ENCODE measurements around the gene SRBD1.

SRBD1 gene

DNA sequence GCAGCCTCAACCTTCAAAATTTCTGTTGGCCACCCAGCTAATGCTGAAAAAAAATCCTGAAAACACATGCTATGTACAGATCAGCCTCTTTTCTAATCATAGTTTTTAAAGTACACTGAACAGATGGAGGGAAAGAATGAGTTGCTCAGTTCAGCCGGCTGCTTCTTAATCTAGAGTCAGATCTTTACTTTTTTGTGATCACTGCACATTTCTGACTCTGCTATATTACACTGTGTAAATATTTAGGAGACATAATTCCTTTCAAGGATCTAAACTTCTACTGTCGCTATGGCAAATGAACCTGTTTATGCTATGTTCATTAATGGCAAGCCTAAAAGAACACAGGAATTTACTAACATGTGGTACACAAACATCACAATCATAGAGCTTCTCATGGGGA is 114.2 kb downstream of the SRBD1 start:
- Histone ChIP-seq H3K36me3 (peaks cover 12% of the 10 kb centered on the region), H3K4me1 (peaks cover 9% of the 10 kb centered on the region; the same call in 1 of the 2 replicates), H3K27me3 (no peaks in the 10 kb centered on the region), H3K4me3 (no peak overlapping the region), H3K9me3 (peaks cover 18% of the 10 kb centered on the region), H4K20me1 (no peaks in the 10 kb centered on the region), H3K9ac (no peak overlapping the region), H3K27ac (no peak overlapping the region), H3K4me2 (no peak overlapping the region)
- no peak for TF ChIP-seq Cebpa-rat (IDR thresholded peaks at IDR 0.05)

DNA sequence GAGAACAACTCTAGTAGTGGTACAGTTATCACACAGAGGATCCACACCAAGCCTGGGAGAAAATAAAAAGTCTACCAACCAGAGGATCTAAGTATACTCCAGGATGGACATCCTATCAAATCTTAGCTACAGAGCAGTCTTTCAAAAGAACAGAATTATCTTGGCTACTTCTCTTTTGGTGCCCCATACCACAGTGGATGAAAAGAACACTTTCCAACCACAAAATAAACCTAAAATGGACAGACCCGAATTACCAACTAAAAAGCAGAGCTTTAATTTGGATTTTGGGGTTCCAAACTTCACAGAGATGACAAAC is 116.1 kb downstream of the SRBD1 start:
- Histone ChIP-seq H3K27ac (no peak overlapping the region), H3K27me3 (no peaks in the 10 kb centered on the region), H3K36me3 (no peaks in the 10 kb centered on the region), H3K9ac (no peak overlapping the region), H3K4me1 (peaks cover 9% of the 10 kb centered on the region; the same call in 1 of the 2 replicates), H4K20me1 (no peaks in the 10 kb centered on the region), H3K4me2 (no peak overlapping the region), H3K4me3 (no peak overlapping the region), H3K9me3 (no peaks in the 10 kb centered on the region; the same call in 1 of the 2 replicates)
- TF ChIP-seq Cebpa-rat (IDR thresholded peaks at IDR 0.05) = no peak

DNA sequence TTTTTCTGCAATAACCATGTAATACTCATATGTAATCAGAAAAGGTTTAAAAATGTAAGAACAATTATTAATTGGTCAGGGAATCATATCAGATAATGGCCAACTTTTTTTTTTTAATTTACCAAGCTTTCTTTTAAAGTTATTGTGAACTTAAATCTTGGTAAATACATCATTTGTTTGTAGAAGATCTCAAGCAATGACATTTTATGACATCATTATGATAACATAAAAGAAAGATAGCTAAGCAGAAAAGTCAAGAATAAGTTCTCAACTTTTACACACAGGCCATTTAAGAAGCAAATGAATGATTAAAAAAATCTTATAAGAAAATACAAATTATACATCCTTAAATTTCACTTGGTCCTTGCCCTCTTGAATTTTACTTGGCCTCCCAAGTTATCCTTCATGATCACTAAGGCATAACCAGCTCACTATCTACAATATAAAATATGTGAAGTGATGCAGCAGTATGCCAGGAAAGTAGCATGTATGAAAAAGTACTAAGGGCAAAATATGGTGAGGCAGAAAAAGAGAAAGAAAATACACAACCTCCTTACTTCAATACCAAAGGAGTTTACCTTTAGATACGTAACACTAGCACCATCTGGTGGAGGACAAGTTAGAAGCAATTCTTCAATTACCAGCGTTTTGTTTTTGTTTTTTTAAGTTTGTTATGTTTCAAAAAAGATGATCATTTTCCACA is 116.6 kb downstream of the SRBD1 start:
- H4K20me1 ChIP-seq = no peaks in the 10 kb centered on the region
- H3K4me3 ChIP-seq = no peak overlapping the region
- peaks cover 9% of the 10 kb centered on the region; the same call in 1 of the 2 replicates for H3K4me1 ChIP-seq
- H3K4me2 ChIP-seq = no peak overlapping the region
- no peak for TF ChIP-seq Cebpa-rat (IDR thresholded peaks at IDR 0.05)
- H3K27me3 ChIP-seq = no peaks in the 10 kb centered on the region
- H3K27ac ChIP-seq = no peak overlapping the region
- no peaks in the 10 kb centered on the region; the same call in 1 of the 2 replicates for H3K9me3 ChIP-seq
- no peaks in the 10 kb centered on the region for H3K36me3 ChIP-seq
- H3K9ac ChIP-seq = no peak overlapping the region

DNA sequence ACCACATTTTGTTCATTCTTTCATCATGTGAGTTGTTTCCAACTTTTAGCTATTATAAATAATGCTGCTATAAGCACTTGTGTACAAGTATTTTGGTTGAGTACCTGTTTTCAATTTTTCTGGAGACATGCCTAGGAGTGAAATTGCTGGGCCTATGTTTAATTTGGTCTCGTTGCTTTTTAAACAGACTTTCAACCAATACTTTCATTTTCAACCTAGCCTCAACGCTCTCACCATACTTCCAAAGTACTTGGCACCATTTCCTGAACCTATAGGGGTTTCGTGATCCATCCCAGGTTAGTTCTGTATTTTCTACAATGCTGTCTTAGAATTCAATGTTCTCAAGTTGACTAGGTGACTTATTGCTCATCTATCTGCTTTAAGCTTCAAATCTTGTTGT is 126.1 kb downstream of the SRBD1 start:
- H3K36me3 ChIP-seq = no peaks in the 10 kb centered on the region
- no peak for TF ChIP-seq Cebpa-rat (IDR thresholded peaks at IDR 0.05)
- no peaks in the 10 kb centered on the region for H3K4me1 ChIP-seq

DNA sequence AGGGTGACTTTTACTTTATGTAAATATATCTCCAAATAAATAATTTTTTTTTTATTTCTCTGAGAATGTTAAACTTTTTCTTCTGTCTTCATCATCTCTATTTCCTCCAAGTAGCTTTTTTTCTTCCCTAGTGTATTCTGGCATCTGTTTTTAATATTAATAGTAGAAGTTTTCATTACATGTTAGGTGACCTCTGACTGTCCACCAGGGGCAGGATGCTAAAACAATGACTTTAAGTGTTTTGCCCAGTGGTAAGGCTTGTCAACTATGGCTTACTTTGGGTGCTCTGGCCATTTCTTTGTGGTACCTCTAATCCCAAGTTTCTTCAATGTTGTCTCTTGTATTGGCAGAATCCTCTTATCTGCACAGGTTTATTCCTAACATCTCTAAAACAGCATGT is 127.1 kb downstream of the SRBD1 start:
- Histone ChIP-seq H3K4me1 (no peaks in the 10 kb centered on the region), H3K9ac (no peak overlapping the region), H3K27me3 (no peaks in the 10 kb centered on the region; the same call in 1 of the 2 replicates), H4K20me1 (no peaks in the 10 kb centered on the region), H3K4me2 (no peak overlapping the region), H3K9me3 (peaks cover 9% of the 10 kb centered on the region; the same call in 1 of the 2 replicates), H3K4me3 (no peak overlapping the region), H3K27ac (no peak overlapping the region), H3K36me3 (no peaks in the 10 kb centered on the region)
- TF ChIP-seq Cebpa-rat (IDR thresholded peaks at IDR 0.05) = no peak

More for the DNA sequence above, 126.1 kb downstream of the SRBD1 start:
- H4K20me1 ChIP-seq = no peaks in the 10 kb centered on the region
- 0 out of 2 replicates have a peak, but pooled peaks cover 2% of the 10 kb centered on the region for H3K9me3 ChIP-seq
- no peak overlapping the region for H3K9ac ChIP-seq
- H3K27me3 ChIP-seq = no peaks in the 10 kb centered on the region
- no peak overlapping the region for H3K27ac ChIP-seq
- no peak overlapping the region for H3K4me3 ChIP-seq
- H3K4me2 ChIP-seq = no peak overlapping the region

DNA sequence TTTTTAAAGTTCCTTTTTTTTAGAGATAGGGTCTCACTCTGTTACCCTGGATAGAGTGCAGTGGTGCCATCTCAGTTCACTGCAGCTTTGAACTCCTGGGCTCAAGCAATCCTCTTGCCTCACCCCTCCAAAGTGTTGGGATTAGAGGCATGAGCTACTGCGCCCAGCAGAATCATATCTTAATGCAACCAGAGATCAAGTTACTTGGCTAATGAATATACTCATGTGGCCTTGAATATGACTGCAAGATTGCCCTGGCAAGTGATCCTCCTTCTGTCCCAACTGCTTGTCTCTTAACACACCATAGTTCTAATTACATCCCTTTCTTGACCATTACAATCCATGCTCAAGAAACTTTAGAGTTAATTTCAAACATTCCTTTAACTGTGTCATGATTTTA is 133.5 kb downstream of the SRBD1 start:
- 0 out of 2 replicates have a peak, but pooled peaks cover 4% of the 10 kb centered on the region for H3K36me3 ChIP-seq
- no peaks in the 10 kb centered on the region for H3K4me1 ChIP-seq
- peaks cover 9% of the 10 kb centered on the region; the same call in 1 of the 2 replicates for H3K9me3 ChIP-seq
- no peaks in the 10 kb centered on the region for H4K20me1 ChIP-seq
- no peaks in the 10 kb centered on the region; the same call in 1 of the 2 replicates for H3K27me3 ChIP-seq
- no peak for TF ChIP-seq Cebpa-rat (IDR thresholded peaks at IDR 0.05)
- no peak overlapping the region for H3K4me2 ChIP-seq
- H3K27ac ChIP-seq = no peak overlapping the region
- H3K4me3 ChIP-seq = no peak overlapping the region
- H3K9ac ChIP-seq = no peak overlapping the region

DNA sequence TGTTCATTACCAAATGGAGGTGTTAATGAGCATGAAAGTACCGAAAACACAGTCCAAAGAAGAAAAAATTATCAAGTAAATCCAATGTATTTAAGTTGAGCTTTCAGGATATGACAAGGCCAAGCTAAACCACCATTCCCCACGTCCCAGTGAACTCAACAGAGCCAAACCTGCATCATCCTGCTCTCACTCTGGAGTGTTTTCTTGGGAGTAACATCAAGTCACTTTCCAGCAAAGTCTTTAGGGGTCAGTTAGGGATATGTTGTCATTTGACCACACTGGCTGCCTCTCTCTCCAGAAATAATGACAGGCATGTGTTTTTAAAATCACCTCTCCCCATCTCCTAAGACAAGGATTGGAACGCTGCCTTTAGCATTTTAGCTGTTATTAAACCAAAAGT is 140.5 kb downstream of the SRBD1 start:
- no peaks in the 10 kb centered on the region for H3K9me3 ChIP-seq
- TF ChIP-seq Cebpa-rat (IDR thresholded peaks at IDR 0.05) = no peak
- H3K27me3 ChIP-seq = no peaks in the 10 kb centered on the region
- no peaks in the 10 kb centered on the region for H4K20me1 ChIP-seq
- 0 out of 2 replicates have a peak, but pooled peaks cover 4% of the 10 kb centered on the region for H3K36me3 ChIP-seq
- no peaks in the 10 kb centered on the region for H3K4me1 ChIP-seq
- no peak overlapping the region for H3K4me2 ChIP-seq
- H3K4me3 ChIP-seq = no peak overlapping the region
- H3K27ac ChIP-seq = no peak overlapping the region
- no peak overlapping the region for H3K9ac ChIP-seq

DNA sequence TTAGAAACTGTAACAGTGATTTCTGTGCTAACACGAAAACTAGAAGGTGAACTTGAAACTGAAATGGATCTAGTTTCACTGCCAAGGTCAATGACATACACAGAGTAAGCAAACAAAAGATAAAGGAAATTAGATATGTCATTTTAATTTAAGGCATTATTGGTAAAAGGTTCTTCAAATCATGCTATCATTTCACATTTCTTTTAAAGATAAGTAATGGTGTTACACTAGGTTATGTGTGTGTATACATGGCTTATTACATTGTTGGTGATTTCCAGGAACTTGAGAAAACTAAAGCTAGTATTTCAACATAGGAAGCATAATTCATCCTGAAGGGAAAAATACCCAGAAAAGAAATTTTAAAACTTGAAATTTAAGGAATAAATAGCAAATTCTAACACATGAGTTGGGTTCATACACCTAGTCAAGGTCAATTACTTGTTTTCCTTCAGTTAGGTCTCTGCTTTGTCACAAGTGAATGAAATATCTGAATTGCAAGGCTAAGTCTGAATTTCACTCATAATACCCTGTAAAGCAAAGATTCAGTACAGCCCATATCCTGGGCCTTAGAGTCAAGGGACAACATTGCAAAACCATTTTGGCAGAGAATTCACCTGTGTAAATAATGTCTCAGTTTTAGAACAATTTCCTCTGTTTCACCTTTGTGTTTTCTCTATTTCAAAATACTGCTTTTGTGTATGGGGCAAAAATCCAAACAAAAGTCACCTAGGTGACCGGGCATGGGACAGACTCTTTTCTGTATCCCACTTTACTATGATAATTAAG is 141.6 kb downstream of the SRBD1 start:
- no peak overlapping the region for H3K27ac ChIP-seq
- TF ChIP-seq Cebpa-rat (IDR thresholded peaks at IDR 0.05) = no peak
- no peaks in the 10 kb centered on the region for H3K27me3 ChIP-seq
- H4K20me1 ChIP-seq = no peaks in the 10 kb centered on the region
- no peak overlapping the region for H3K4me3 ChIP-seq
- H3K4me2 ChIP-seq = no peak overlapping the region
- H3K9me3 ChIP-seq = no peaks in the 10 kb centered on the region
- H3K36me3 ChIP-seq = 0 out of 2 replicates have a peak, but pooled peaks cover 4% of the 10 kb centered on the region
- H3K9ac ChIP-seq = no peak overlapping the region
- H3K4me1 ChIP-seq = no peaks in the 10 kb centered on the region

DNA sequence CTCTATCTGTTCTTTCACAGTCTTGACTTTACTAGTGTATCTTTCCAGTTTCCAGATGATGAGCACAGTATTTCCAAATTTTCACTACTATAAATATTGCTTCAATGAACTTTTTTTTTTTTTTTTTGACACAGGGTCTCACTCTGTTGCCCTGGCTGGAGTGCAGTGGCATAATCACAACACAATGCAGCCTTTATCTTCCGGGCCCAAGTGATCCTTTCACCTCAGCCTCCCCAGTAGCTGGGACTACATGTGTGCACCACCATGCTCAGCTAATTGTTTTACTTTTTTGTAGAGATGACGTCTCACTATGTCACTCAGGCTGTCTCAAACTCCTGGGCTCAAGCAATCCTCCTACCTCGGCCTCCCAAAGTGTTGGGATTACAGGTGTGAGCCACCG is 142.8 kb downstream of the SRBD1 start:
- no peak for TF ChIP-seq Cebpa-rat (IDR thresholded peaks at IDR 0.05)
- Histone ChIP-seq H3K4me1 (no peaks in the 10 kb centered on the region), H3K9me3 (no peaks in the 10 kb centered on the region), H3K27me3 (no peaks in the 10 kb centered on the region), H3K36me3 (no peaks in the 10 kb centered on the region), H4K20me1 (no peaks in the 10 kb centered on the region), H3K4me2 (no peak overlapping the region), H3K9ac (no peak overlapping the region), H3K27ac (no peak overlapping the region), H3K4me3 (no peak overlapping the region)

DNA sequence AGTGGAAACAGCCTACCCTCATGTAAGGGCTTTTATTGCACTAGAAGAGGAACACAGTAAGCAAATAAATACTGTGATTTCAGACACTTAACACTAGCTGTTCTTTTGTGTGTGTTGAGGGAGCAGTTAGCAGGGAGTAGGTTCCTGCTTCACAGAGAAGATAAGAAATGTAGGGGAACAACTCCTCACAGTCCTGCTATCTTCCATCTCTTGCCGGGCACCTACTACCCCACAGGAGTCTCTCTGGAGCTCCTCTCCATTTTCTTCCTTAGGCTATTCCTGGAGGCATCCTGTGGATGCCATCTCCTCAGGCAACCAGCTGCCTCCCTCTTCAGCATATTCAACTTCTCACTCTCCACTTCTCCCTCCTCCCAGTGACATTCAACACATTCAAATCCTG is 145.0 kb downstream of the SRBD1 start:
- H3K27ac ChIP-seq = no peak overlapping the region

More for the DNA sequence above, 145.0 kb downstream of the SRBD1 start:
- Histone ChIP-seq H3K36me3 (no peaks in the 10 kb centered on the region; the same call in none of the 2 replicates), H3K4me3 (no peak overlapping the region), H3K27me3 (no peaks in the 10 kb centered on the region), H3K4me2 (no peak overlapping the region), H3K4me1 (no peaks in the 10 kb centered on the region), H4K20me1 (no peaks in the 10 kb centered on the region), H3K9ac (no peak overlapping the region), H3K9me3 (no peaks in the 10 kb centered on the region)
- TF ChIP-seq Cebpa-rat (IDR thresholded peaks at IDR 0.05) = no peak

Data from BLaER1 (cell line).